ENCODE measurements around the gene POMGNT2. TPM values are rescaled to one million over a fixed set of nuclear protein-coding genes. Genes with fewer than 3 reads are reported as not detected.

POMGNT2 gene
- total RNA-seq, 1 experiment from 2014 or later = 45.7 TPM

GRCh38 chr3:43031485-43031884, 74.4 kb downstream of the POMGNT2 start:
- no peak overlapping the region for H2AFZ ChIP-seq (ENCODE audit: low read length)
- peaks cover 8% of the 10 kb centered on the region for H3K27me3 ChIP-seq (ENCODE audit: low read length)
- no peaks in the 10 kb centered on the region for H3K36me3 ChIP-seq (ENCODE audit: low read depth, low read length)
- no TSS peak for BruUV-seq (replicated peaks)
- H3F3A ChIP-seq (ENCODE audit: low read length, unreplicated experiment) = no peaks in the 10 kb centered on the region
- no peak overlapping the region for H3K4me2 ChIP-seq (ENCODE audit: low read length)
- no peak for ATAC-seq
- no peak overlapping the region for H3K4me3 ChIP-seq (ENCODE audit: low read length)
- TF ChIP-seq EZH2 (IDR thresholded peaks at IDR 0.05; ENCODE audit: low read length, unreplicated experiment) (no peak), CTCF (conservative IDR thresholded peaks at IDR 0.05; ENCODE audit: low read depth, low read length) (no peak), EZH2phosphoT487 (IDR thresholded peaks at IDR 0.05; ENCODE audit: borderline replicate concordance, low read length) (no peak)
- H3K9me3 ChIP-seq (ENCODE audit: low read length) = no peaks in the 10 kb centered on the region
- no peaks in the 10 kb centered on the region for H3K9me2 ChIP-seq (replicated peaks; ENCODE audit: low read length)
- CTCF ChIA-PET = no interaction called here
- H3K79me2 ChIP-seq (ENCODE audit: low read length) = no peaks in the 10 kb centered on the region
- POLR2A ChIA-PET (ENCODE audit: unreplicated experiment) = no interaction called here
- H3K27ac ChIP-seq (ENCODE audit: low read length) = no peak overlapping the region
- no peaks in the 10 kb centered on the region; the same call in 1 of the 2 replicates for H3K4me1 ChIP-seq (ENCODE audit: insufficient read depth, low read length)
- DNase-seq = no peak
- no peak overlapping the region for H3K9ac ChIP-seq (ENCODE audit: low read length)
- intact Hi-C loops (cut with micrococcal nuclease) = no loop called here
- H4K20me1 ChIP-seq (ENCODE audit: low read length) = no peaks in the 10 kb centered on the region

DNA sequence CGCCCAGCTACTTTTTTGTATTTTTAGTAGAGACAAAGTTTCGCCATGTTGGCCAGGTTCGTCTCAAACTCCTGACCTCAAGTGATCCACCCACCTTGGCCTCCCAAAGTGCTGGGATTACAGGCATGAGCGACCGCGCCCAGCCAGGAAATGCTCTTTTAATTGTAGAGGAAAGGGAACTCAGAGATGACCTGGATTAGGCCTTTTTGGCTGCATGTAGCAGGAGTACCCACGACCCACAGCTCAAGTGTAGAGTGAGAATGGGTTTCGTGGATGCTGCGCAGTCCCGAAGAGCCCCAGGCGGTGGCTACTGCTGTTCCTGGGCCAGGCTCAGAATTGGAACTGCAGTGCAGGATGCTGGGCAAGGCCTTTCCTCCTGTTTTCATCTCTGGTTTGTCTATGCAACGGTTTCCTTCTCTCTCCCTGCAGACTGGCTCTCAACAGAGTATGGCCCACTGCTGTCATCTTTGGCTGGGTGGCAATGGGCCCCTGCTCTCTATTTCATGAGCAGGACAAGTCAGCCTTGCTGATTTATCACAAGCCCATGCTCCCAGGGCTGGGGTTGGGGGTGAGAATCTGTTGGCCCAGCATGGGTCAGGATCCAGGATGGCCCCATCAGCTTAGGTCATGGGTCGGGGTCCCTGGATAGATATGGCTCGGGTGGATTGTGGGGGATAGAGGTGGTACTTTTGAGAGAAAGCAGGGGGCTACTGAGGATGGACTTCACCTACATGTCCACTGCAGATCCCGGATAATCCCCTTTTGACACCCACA, 75.5 kb downstream of the POMGNT2 start:
- ChIA-PET CTCF (no interaction called here), POLR2A (ENCODE audit: unreplicated experiment) (no interaction called here)
- Histone ChIP-seq H3K9me2 (replicated peaks; ENCODE audit: low read length) (no peaks in the 10 kb centered on the region), H3K27ac (ENCODE audit: low read length) (no peak overlapping the region), H3K4me2 (ENCODE audit: low read length) (no peak overlapping the region), H3K9me3 (ENCODE audit: low read length) (no peaks in the 10 kb centered on the region), H3K4me3 (ENCODE audit: low read length) (no peak overlapping the region), H3F3A (ENCODE audit: low read length, unreplicated experiment) (no peaks in the 10 kb centered on the region), H3K9ac (ENCODE audit: low read length) (no peak overlapping the region), H3K79me2 (ENCODE audit: low read length) (no peaks in the 10 kb centered on the region), H3K27me3 (ENCODE audit: low read length) (no peaks in the 10 kb centered on the region), H3K4me1 (ENCODE audit: insufficient read depth, low read length) (peaks cover 6% of the 10 kb centered on the region), H3K36me3 (ENCODE audit: low read depth, low read length) (no peaks in the 10 kb centered on the region), H4K20me1 (ENCODE audit: low read length) (no peaks in the 10 kb centered on the region), H2AFZ (ENCODE audit: low read length) (no peak overlapping the region)
- intact Hi-C loops (cut with micrococcal nuclease) = no loop called here
- DNase-seq = no peak
- ATAC-seq = no peak
- BruUV-seq (replicated peaks) = no TSS peak
- no peak for TF ChIP-seq EZH2phosphoT487 (IDR thresholded peaks at IDR 0.05; ENCODE audit: borderline replicate concordance, low read length)
- TF ChIP-seq EZH2 (IDR thresholded peaks at IDR 0.05; ENCODE audit: low read length, unreplicated experiment) = no peak
- no peak for TF ChIP-seq CTCF (conservative IDR thresholded peaks at IDR 0.05; ENCODE audit: low read depth, low read length)

Other genes starting within 250 kb of the POMGNT2 start
- not detected in 2 replicates for gene CYP8B1, start 230.2 kb downstream of the POMGNT2 start, total RNA-seq (2014; rRNA removed)
- 0.04 TPM in 1 of 2 replicates, not detected in the other for gene ZNF662, start 199.9 kb downstream of the POMGNT2 start, total RNA-seq (2014; rRNA removed)
- 1.9 and 2.5 TPM in 2 replicates for gene GASK1A, start 126.8 kb downstream of the POMGNT2 start, total RNA-seq (2014; rRNA removed)
- gene SNRK, start 180.5 kb upstream of the POMGNT2 start, total RNA-seq (2014; rRNA removed) = 53.3 and 53.4 TPM in 2 replicates

All from PC-3 (cell line).